Effector memory CD4-positive, alpha-beta T cell (primary cell): ENCODE measurements around the gene FEM1B.

Experiments used
- DNase-seq, 3 donors: peaks; one replicate each; pipeline ENCODE4 v3.0.0-alpha.2; 2020
- H3K27ac ChIP-seq: 2 replicates; pipeline ENCODE4 v1.7.0; 2013; ENCODE audit warnings: mild to moderate bottlenecking, low read length, moderate library complexity; ENCODE audit not compliant: insufficient read depth, poor library complexity, severe bottlenecking
- H3K27me3 ChIP-seq: replicated peaks from 2 replicates; pipeline ENCODE4 v1.7.0; 2013; ENCODE audit warnings: mild to moderate bottlenecking, low read length; ENCODE audit not compliant: insufficient read depth, control insufficient read depth, poor library complexity, severe bottlenecking
- H3K36me3 ChIP-seq: 2 replicates; pipeline ENCODE4 v1.7.0; 2013; ENCODE audit warnings: mild to moderate bottlenecking, low read length, moderate library complexity; ENCODE audit not compliant: control insufficient read depth, insufficient read depth
- H3K4me1 ChIP-seq: 2 replicates; pipeline ENCODE4 v1.7.0; 2013; ENCODE audit warnings: low read length, mild to moderate bottlenecking; ENCODE audit not compliant: control insufficient read depth, insufficient read depth, poor library complexity, severe bottlenecking
- H3K4me3 ChIP-seq: 2 replicates; pipeline ENCODE4 v1.7.0; 2013; ENCODE audit warnings: low read length, low read depth, mild to moderate bottlenecking; ENCODE audit not compliant: insufficient read depth, poor library complexity, severe bottlenecking
- H3K9me3 ChIP-seq: 2 replicates; pipeline ENCODE4 v1.7.0; 2013; ENCODE audit warnings: mild to moderate bottlenecking, low read length, moderate library complexity; ENCODE audit not compliant: control insufficient read depth

FEM1B gene

GRCh38 chr15:68313501-68314410 lies 36.2 kb downstream of the FEM1B start:
- Histone ChIP-seq H3K4me3 (no peak overlapping the region), H3K27ac (no peak overlapping the region), H3K27me3 (no peaks in the 10 kb centered on the region), H3K36me3 (no peaks in the 10 kb centered on the region), H3K9me3 (no peaks in the 10 kb centered on the region), H3K4me1 (no peaks in the 10 kb centered on the region)
- no peak for DNase-seq

- H3K27me3 ChIP-seq = no peaks in the 10 kb centered on the region
- no peak overlapping the region for H3K27ac ChIP-seq
- no peak overlapping the region for H3K4me3 ChIP-seq
- no peaks in the 10 kb centered on the region for H3K36me3 ChIP-seq
- no peak for DNase-seq
- H3K9me3 ChIP-seq = no peaks in the 10 kb centered on the region
- H3K4me1 ChIP-seq = no peaks in the 10 kb centered on the region
Observed at GRCh38 chr15:68314563-68314962, 37.0 kb downstream of the FEM1B start.

- no peaks in the 10 kb centered on the region for H3K27me3 ChIP-seq
- H3K4me3 ChIP-seq = no peak overlapping the region
- no peaks in the 10 kb centered on the region for H3K36me3 ChIP-seq
- no peak overlapping the region for H3K27ac ChIP-seq
- no peaks in the 10 kb centered on the region for H3K9me3 ChIP-seq
- no peaks in the 10 kb centered on the region for H3K4me1 ChIP-seq
- DNase-seq = no peak
Observed at GRCh38 chr15:68315035-68315434, 37.5 kb downstream of the FEM1B start.

- no peak for DNase-seq
- Histone ChIP-seq H3K4me3 (no peak overlapping the region), H3K9me3 (no peaks in the 10 kb centered on the region), H3K36me3 (no peaks in the 10 kb centered on the region), H3K27ac (no peak overlapping the region), H3K27me3 (no peaks in the 10 kb centered on the region), H3K4me1 (no peaks in the 10 kb centered on the region)
Observed at GRCh38 chr15:68315495-68316031, 38.0 kb downstream of the FEM1B start.

- Histone ChIP-seq H3K27ac (no peak overlapping the region), H3K4me1 (no peaks in the 10 kb centered on the region), H3K4me3 (no peak overlapping the region), H3K27me3 (no peaks in the 10 kb centered on the region), H3K36me3 (no peaks in the 10 kb centered on the region), H3K9me3 (no peaks in the 10 kb centered on the region)
- no peak for DNase-seq
Observed at GRCh38 chr15:68316061-68316804, 38.7 kb downstream of the FEM1B start.

GRCh38 chr15:68317281-68318007 lies 39.9 kb downstream of the FEM1B start:
- Histone ChIP-seq H3K27me3 (no peaks in the 10 kb centered on the region), H3K27ac (no peak overlapping the region), H3K9me3 (no peaks in the 10 kb centered on the region), H3K4me1 (no peaks in the 10 kb centered on the region), H3K4me3 (no peak overlapping the region), H3K36me3 (no peaks in the 10 kb centered on the region)
- no peak for DNase-seq

- no peak overlapping the region for H3K27ac ChIP-seq
- H3K4me1 ChIP-seq = no peaks in the 10 kb centered on the region
- DNase-seq = no peak
- H3K9me3 ChIP-seq = no peaks in the 10 kb centered on the region
- H3K36me3 ChIP-seq = no peaks in the 10 kb centered on the region
- no peak overlapping the region for H3K4me3 ChIP-seq
- no peaks in the 10 kb centered on the region for H3K27me3 ChIP-seq
Observed at GRCh38 chr15:68318008-68318835, 40.7 kb downstream of the FEM1B start.

- no peak overlapping the region for H3K27ac ChIP-seq
- H3K4me1 ChIP-seq = no peaks in the 10 kb centered on the region
- DNase-seq = no peak
- no peaks in the 10 kb centered on the region for H3K36me3 ChIP-seq
- no peaks in the 10 kb centered on the region for H3K9me3 ChIP-seq
- H3K4me3 ChIP-seq = no peak overlapping the region
- no peaks in the 10 kb centered on the region for H3K27me3 ChIP-seq
Observed at GRCh38 chr15:68318931-68319909, 41.7 kb downstream of the FEM1B start.
